A673 (cell line): ENCODE measurements around the gene VTCN1. TPM values are rescaled to one million over a fixed set of nuclear protein-coding genes. Genes with fewer than 3 reads are reported as not detected.
A peak's percentile ranks its signal among the peaks of the same experiment; 100 is the strongest.

Experiments
- BruUV-seq: library from RNA; stranded (reverse); fragments of 400-500 nt; replicated peaks from 2 replicates; lab custom pipeline; 2021; lab: Mats Ljungman, UMichigan
- CTCF ChIA-PET: fragments of 300-600 bp; sonication (Branson Sonifier 250); formaldehyde crosslinking; loops from one replicate; lab custom pipeline; 2022; ENCODE audit warnings: antibody characterized with exemption; lab: Charles Lee
- POLR2A ChIA-PET: fragments of 300-600 bp; sonication (Branson Sonifier 250); formaldehyde crosslinking; loops from one replicate; lab custom pipeline; 2022; ENCODE audit warnings: antibody characterized with exemption; ENCODE audit not compliant: low non-redundant PET; lab: Charles Lee
- DNase-seq: peaks from one replicate; pipeline ENCODE4 v3.0.0-alpha.2; 2015; ENCODE audit warnings: low spot score
- H3K27ac ChIP-seq: fragments of 200-600 bp; sonication (generic); 2 replicates; pipeline ENCODE4 v1.5.1; 2016; ENCODE audit warnings: mixed run types, low read depth, mild to moderate bottlenecking, mixed read lengths, antibody characterized with exemption, low read length; ENCODE audit not compliant: poor library complexity, severe bottlenecking
- H3K27me3 ChIP-seq: fragments of 200-600 bp; sonication (generic); replicated peaks from 2 replicates; pipeline ENCODE4 v1.6.1; 2017; ENCODE audit warnings: mixed run types, low read depth, mild to moderate bottlenecking, mixed read lengths, antibody characterized with exemption, low read length; ENCODE audit not compliant: insufficient read depth, poor library complexity
- H3K36me3 ChIP-seq: fragments of 200-600 bp; sonication (generic); 2 replicates; pipeline ENCODE4 v1.6.1; 2016; ENCODE audit warnings: mixed run types, mild to moderate bottlenecking, mixed read lengths, antibody characterized with exemption, low read length; ENCODE audit not compliant: insufficient read depth, poor library complexity, severe bottlenecking
- H3K4me1 ChIP-seq: fragments of 200-600 bp; sonication (generic); 2 replicates; pipeline ENCODE4 v1.6.1; 2017; ENCODE audit warnings: mixed run types, mild to moderate bottlenecking, mixed read lengths, antibody characterized with exemption, low read length; ENCODE audit not compliant: insufficient read depth, poor library complexity, severe bottlenecking
- H3K4me3 ChIP-seq: fragments of 200-600 bp; sonication (generic); 2 replicates; pipeline ENCODE4 v1.5.1; 2016; ENCODE audit warnings: low read depth, mixed run types, mild to moderate bottlenecking, mixed read lengths, low read length; ENCODE audit not compliant: poor library complexity, severe bottlenecking
- H3K9me3 ChIP-seq: fragments of 200-600 bp; sonication (generic); 2 replicates; pipeline ENCODE4 v1.6.1; 2016; ENCODE audit warnings: mixed run types, low read depth, mild to moderate bottlenecking, mixed read lengths, antibody characterized with exemption, low read length; ENCODE audit not compliant: poor library complexity, severe bottlenecking
- EZH2 ChIP-seq: fragments of 200-600 bp; sonication (generic); IDR thresholded peaks from 2 replicates; pipeline ENCODE4 v1.6.1; 2017; ENCODE audit warnings: borderline replicate concordance, low read depth, mild to moderate bottlenecking, mixed read lengths, antibody characterized with exemption, low read length; ENCODE audit not compliant: poor library complexity, severe bottlenecking
- intact Hi-C: fragments of 100-400 bp; cut with micrococcal nuclease; formaldehyde crosslinking; loops from one replicate; pipeline ENCODE4 v1.10.0; 2022; ENCODE audit not compliant: unreplicated experiment
- total RNA-seq: library from RNA; stranded (reverse); gene quantifications from 2 replicates; pipeline ENCODE4 v1.2.3, GENCODE V29; 2021
- TF ChIP-seq, protein P1 (sequence below): fragments of 300-800, 200-600 bp; sonication (generic); conservative IDR thresholded peaks from 2 replicates; pipeline ENCODE4 v1.5.1; 2017; ENCODE audit warnings: low read depth, mild to moderate bottlenecking, antibody characterized with exemption, low read length, moderate library complexity, mixed read lengths

Gene VTCN1
- total RNA-seq, 1 experiment from 2014 or later = not detected

- Histone ChIP-seq H3K27me3 (no peaks in the 10 kb centered on the region), H3K4me1 (peaks cover 31% of the 10 kb centered on the region), H3K27ac (no peak overlapping the region), H3K4me3 (no peak overlapping the region), H3K9me3 (no peaks in the 10 kb centered on the region), H3K36me3 (no peaks in the 10 kb centered on the region)
- ChIA-PET POLR2A (no interaction called here), CTCF (no interaction called here)
- BruUV-seq = no TSS peak
- intact Hi-C loops = no loop called here
- no peak for DNase-seq
- TF ChIP-seq EZH2 = no peak
- TF ChIP-seq, protein P1, sequence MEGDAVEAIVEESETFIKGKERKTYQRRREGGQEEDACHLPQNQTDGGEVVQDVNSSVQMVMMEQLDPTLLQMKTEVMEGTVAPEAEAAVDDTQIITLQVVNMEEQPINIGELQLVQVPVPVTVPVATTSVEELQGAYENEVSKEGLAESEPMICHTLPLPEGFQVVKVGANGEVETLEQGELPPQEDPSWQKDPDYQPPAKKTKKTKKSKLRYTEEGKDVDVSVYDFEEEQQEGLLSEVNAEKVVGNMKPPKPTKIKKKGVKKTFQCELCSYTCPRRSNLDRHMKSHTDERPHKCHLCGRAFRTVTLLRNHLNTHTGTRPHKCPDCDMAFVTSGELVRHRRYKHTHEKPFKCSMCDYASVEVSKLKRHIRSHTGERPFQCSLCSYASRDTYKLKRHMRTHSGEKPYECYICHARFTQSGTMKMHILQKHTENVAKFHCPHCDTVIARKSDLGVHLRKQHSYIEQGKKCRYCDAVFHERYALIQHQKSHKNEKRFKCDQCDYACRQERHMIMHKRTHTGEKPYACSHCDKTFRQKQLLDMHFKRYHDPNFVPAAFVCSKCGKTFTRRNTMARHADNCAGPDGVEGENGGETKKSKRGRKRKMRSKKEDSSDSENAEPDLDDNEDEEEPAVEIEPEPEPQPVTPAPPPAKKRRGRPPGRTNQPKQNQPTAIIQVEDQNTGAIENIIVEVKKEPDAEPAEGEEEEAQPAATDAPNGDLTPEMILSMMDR = no peak
These were observed 60.4 kb downstream of the VTCN1 start for GRCh38 chr1:117150316-117150715.

DNA sequence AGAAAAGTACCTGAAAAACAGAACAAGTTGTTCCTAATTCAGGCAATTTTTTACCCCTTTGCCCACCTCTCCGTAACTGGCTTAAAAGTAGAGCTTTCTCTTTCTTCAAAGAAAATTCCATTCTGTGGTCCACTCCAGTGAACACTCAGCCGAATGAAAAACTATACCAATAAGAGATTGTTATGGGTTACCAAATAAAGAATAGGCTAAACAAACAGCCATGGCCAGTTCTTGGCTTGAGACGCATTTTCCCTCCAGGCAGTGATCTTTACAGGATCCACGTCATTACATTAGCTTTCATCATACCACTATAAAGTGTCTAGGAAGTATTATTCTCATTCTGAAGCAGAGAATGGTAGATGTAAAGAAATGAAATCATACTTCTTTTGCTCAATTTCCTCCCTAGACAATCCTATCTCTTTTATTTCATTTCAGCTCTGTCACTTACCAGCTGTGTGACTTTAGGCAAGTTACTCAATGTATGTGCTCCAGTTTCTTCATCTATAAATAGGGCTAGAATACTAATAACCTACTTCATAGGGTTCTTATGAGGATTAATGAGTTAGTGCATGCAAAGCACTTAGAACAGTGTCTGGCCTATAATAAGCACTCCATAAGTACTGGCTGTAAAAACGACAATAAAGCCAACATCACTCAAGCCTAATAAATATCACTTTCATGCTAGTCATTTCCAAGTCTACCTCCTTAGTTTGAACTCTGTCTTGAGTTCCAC lies 62.7 kb downstream of the VTCN1 start:
- no peak for TF ChIP-seq EZH2
- TF ChIP-seq, protein P1 = no peak
- H3K4me3 ChIP-seq = no peak overlapping the region
- intact Hi-C loops = no loop called here
- peak overlapping the region; percentile 32 for H3K27ac ChIP-seq
- ChIA-PET POLR2A (no interaction called here), CTCF (interaction anchor here (1.0 kb wide), 1 partner anchor 136 kb away, joined by 3 read pairs; no protein-coding TSS in a partner anchor)
- DNase-seq = peak; percentile 72
- H3K4me1 ChIP-seq = peaks cover 31% of the 10 kb centered on the region
- BruUV-seq = no TSS peak
- H3K9me3 ChIP-seq = no peaks in the 10 kb centered on the region
- H3K36me3 ChIP-seq = no peaks in the 10 kb centered on the region
- H3K27me3 ChIP-seq = no peaks in the 10 kb centered on the region

GRCh38 chr1:117147341-117147831 lies 63.3 kb downstream of the VTCN1 start:
- TF ChIP-seq, protein P1 = no peak
- TF ChIP-seq EZH2 = no peak
- Histone ChIP-seq H3K4me3 (no peak overlapping the region), H3K4me1 (peaks cover 31% of the 10 kb centered on the region), H3K9me3 (no peaks in the 10 kb centered on the region), H3K27me3 (no peaks in the 10 kb centered on the region), H3K27ac (peak overlapping the region; percentile 32), H3K36me3 (no peaks in the 10 kb centered on the region)
- CTCF ChIA-PET = interaction anchor here (1.0 kb wide), 1 partner anchor 137 kb away, joined by 3 read pairs; no protein-coding TSS in a partner anchor
- POLR2A ChIA-PET = no interaction called here
- BruUV-seq = no TSS peak
- intact Hi-C loops = no loop called here
- DNase-seq = no peak
